Activated CD4-positive, alpha-beta T cell treated with anti-CD3 and anti-CD28 coated beads for 48 hours (primary cell): ENCODE results near the gene ITGA3.

Source experiments
- DNase-seq: peaks from one replicate; pipeline ENCODE4 v3.0.0-alpha.2; 2020

ITGA3 gene

GRCh38 chr17:50133028-50133768, 77.3 kb downstream of the ITGA3 start:
- no peak for DNase-seq

GRCh38 chr17:50133769-50134099, 77.8 kb downstream of the ITGA3 start:
- no peak for DNase-seq

- no peak for DNase-seq
Measured at GRCh38 chr17:50134206-50135110, 78.5 kb downstream of the ITGA3 start.

GRCh38 chr17:50135316-50136095, 79.6 kb downstream of the ITGA3 start:
- DNase-seq: no peak

- no peak for DNase-seq
Measured at GRCh38 chr17:50136096-50136687, 80.3 kb downstream of the ITGA3 start.

GRCh38 chr17:50137042-50137441, 81.1 kb downstream of the ITGA3 start:
- no peak for DNase-seq

GRCh38 chr17:50139185-50139783, 83.4 kb downstream of the ITGA3 start:
- no peak for DNase-seq
